Fibroblast of mammary gland (primary cell): ENCODE measurements around the gene TUSC2.

Experiments used
- DNase-seq: peaks from one replicate; pipeline ENCODE4 v3.0.0-alpha.2; 2010; ENCODE audit warnings: low read depth
- H3K4me3 ChIP-seq: 2 replicates; pipeline ENCODE4 v1.5.1; 2011; ENCODE audit warnings: low read depth, mild to moderate bottlenecking, low read length, moderate library complexity; ENCODE audit not compliant: control insufficient read depth
- CTCF ChIP-seq: conservative IDR thresholded peaks from 2 replicates; pipeline ENCODE4 v1.5.1; 2011; ENCODE audit warnings: low read depth, low read length, inconsistent platforms; ENCODE audit not compliant: control insufficient read depth, insufficient read depth

The TUSC2 gene

GRCh38 chr3:50370594-50370993, 42.6 kb upstream of the TUSC2 start:
- TF ChIP-seq CTCF, result no peak
- peak; percentile 20 for DNase-seq
- H3K4me3 ChIP-seq, result no peak overlapping the region

DNA sequence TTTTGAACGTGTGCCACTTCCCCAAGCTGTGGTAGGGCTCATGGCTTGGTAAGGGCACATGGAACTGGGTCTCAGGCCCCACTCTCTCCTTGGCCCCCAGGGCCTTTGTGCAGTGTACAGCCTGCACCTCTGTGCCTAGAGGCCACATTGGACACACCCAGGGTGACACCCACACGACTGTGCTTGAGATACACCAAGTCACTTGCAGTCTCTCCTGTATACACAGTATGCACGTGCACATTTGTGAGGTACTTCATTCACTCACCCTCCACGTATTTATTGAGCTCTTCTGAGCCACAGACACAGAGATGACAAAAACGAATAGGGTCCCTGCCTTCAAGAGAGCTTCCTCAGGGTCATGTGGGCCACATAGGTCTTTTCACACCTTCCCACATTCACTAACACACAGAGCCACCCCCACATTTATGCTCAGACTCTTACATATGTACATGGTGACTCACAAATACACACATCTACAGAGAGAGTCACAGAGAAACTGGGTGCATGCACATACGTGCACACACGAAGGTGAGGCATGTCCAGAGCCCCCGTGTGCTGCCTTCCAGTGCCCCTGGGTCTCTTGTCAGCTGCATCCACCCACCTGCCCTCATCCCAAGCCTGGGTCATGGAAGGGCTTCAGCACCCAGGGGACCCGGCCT, 41.1 kb upstream of the TUSC2 start:
- no peak overlapping the region for H3K4me3 ChIP-seq
- no peak for TF ChIP-seq CTCF
- no peak for DNase-seq

DNA sequence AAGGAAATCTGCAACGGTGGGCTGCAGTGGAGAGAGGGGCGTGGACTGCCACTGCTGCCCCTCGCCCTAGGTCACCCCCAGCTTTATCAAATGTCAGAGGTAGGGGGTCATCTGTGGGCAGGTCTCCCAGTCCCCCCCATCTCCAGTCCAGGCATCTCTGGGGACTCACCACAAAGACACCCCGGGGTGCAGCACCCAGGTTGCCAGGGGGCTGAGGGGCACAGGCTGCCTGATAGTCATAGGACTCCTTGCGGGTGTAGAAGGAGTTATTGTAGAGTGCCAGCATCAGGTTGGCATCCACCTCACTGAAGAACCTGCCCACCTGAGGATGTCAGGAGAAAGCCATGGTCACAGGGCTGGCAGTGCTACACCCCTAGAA, 37.8 kb upstream of the TUSC2 start:
- no peak for DNase-seq
- TF ChIP-seq CTCF, result no peak
- no peak overlapping the region for H3K4me3 ChIP-seq

DNA sequence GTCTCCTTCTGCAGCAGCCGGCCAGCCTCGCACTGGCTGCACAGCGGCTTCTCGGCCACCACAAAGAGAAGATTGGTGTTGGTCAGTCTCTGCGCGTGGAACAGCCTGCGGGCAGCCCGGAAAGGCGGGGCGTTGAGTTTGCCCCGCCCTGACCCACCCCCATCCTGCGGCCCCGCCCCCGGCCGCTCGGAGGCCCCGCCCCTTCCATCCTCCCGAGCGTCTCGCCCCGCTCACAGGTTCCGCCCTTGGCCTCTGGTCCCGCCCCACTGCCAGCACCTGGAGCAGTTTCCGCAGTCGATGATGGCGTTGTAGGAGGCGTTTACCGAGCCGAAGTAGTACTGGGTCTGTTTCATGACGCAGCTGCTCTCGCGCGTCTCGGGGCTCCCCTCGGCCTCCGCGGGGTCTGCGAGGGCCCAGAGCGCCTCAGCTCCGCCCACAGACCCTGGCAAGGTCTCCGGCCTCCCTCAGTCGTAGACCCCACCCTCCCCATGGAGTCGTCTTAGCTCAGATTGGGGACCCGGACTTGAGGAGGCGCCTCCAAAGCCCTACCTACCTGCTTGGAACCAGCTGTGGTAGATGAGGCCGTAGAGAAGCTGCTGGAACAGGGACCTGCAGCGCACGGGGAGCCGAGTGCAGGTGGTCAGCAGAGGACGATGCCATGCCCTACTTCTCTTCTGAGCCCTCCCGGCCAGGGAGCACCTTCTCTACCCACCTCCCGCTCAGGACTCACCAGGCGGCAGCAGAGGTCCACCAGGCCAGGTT, 37.2 kb upstream of the TUSC2 start:
- TF ChIP-seq CTCF, result no peak
- peak; percentile 39 for DNase-seq
- peak overlapping the region; percentile 44 for H3K4me3 ChIP-seq

DNA sequence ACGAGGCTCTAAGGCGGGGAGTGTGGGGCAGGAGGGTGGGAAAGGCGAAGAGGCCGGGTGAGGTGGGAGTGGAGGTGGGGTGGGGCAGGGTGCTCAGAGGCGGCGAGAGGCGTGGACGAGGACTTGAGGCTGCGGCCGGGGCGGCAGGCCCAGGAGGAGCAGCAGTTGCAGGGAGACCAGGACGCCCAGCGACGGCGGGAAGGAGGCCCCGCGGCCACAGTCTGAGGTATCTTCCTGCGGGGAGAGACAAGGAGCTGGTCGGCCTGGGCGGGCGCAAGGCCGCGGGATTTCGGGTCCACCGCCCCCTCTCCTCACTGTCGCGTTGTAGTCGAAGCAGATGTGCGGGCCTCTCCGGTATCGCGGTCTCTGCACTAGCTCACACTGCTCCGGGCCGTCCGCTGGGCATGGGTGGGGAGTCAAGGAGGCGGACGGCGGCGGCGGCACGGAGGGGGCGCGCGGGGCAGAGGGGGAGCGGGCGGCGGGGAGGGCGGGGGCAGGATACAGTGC, 36.6 kb upstream of the TUSC2 start:
- DNase-seq, result no peak
- H3K4me3 ChIP-seq, result peak overlapping the region; percentile 44
- no peak for TF ChIP-seq CTCF

DNA sequence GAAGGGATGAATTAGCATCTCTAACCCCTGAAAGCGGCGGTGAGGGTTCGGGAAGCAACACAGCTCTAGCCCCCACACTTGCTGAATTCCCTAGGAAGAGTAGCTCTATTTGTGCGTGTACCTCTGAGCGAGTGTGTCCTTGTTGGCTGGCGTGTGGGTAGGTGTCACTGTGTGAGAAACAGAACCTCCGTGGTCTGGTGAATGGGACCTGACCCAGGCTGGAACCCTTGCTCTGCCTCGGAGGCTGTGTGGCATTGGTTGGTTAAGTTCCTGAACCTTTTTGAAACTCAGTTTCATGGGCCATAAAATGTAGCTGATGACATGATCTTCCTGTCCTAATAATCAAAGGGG, 31.7 kb upstream of the TUSC2 start:
- H3K4me3 ChIP-seq, result peak overlapping the region; percentile 31
- no peak for TF ChIP-seq CTCF
- no peak for DNase-seq
